A549 (cell line): ENCODE data around the gene AMFR.

Experiments used
- CTCF ChIP-seq: fragments of >200 bp; sonication (Bioruptor Twin); formaldehyde crosslinking; IDR thresholded peaks from 3 replicates; pipeline ENCODE4 v1.5.1; 2016
- EP300 ChIP-seq, 2 experiments: fragments of >200 bp; sonication (Bioruptor Twin); formaldehyde crosslinking; IDR thresholded peaks; 2 replicates in 1 of 2; 3 replicates in 1 of 2; pipeline ENCODE4 v1.6.1; 2016 to 2017
- JUN ChIP-seq, 2 experiments: fragments of >200 bp; sonication (Bioruptor Twin); formaldehyde crosslinking; IDR thresholded peaks; 2 replicates in 1 of 2; 3 replicates in 1 of 2; pipeline ENCODE4 v1.6.1; 2016 to 2017
- MAX ChIP-seq: IDR thresholded peaks from 2 replicates; pipeline ENCODE4 v1.6.1; 2012
- NFE2L2 ChIP-seq: fragments of 150-350 bp; conservative IDR thresholded peaks from 2 replicates; pipeline ENCODE4 v1.6.1; 2014; ENCODE audit warnings: low read length
- POLR2A ChIP-seq: IDR thresholded peaks from 2 replicates; pipeline ENCODE4 v1.6.1; 2012; ENCODE audit warnings: mild to moderate bottlenecking, low read length
- RFX5 ChIP-seq: fragments of 450-650 bp; IDR thresholded peaks from 2 replicates; pipeline ENCODE4 v1.7.1; 2014; ENCODE audit warnings: antibody characterized with exemption, mild to moderate bottlenecking, moderate library complexity
- SMC3 ChIP-seq: fragments of >200 bp; sonication (Bioruptor Twin); formaldehyde crosslinking; IDR thresholded peaks from 3 replicates; pipeline ENCODE4 v1.6.1; 2018; ENCODE audit warnings: inconsistent platforms
- ZC3H11A ChIP-seq: fragments of 450-650 bp; IDR thresholded peaks from 2 replicates; pipeline ENCODE4 v1.6.1; 2014; ENCODE audit warnings: antibody characterized with exemption, mild to moderate bottlenecking
- ZNF302 ChIP-seq: fragments of 250-450 bp; sonication (Bioruptor Pico); IDR thresholded peaks from 2 replicates; pipeline ENCODE4 v1.9.0; 2021; ENCODE audit warnings: inconsistent platforms, mild to moderate bottlenecking, moderate library complexity

DNA sequence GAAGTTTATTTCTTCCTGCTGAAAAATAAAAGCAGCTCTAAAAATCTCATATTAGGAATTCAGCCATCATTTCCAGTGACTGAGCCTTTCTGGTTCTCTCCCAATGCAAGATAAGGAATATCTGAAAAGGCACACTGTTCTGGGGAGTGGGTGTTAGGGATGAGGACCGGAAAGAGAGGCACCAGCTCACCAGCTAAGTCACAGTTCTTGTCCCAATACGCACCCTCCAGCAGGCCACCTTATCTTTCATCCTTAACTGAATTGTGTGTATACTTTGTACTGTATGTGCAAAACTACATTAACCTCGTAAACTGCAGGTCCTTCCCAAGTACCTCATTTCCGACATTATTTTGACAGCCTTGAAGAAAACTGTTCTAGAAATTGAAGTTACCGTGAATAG is 11.0 kb downstream of the AMFR start:
- TF ChIP-seq SMC3 (no peak), POLR2A (no peak), MAX (no peak), JUN (IDR thresholded peaks at IDR 0.05) (no peak), NFE2L2 (no peak), ZC3H11A (no peak), CTCF (no peak), EP300 (IDR thresholded peaks at IDR 0.05) (no peak), RFX5 (no peak), ZNF302 (CRISPR knock-in tag) (no peak)
